HG03342 (cell line): ENCODE measurements around the gene PCSK7.

Source experiments
- ATAC-seq: cut with Tn5 transposase; IDR thresholded peaks from one replicate; pipeline ENCODE4 v1.9.1; 2021; ENCODE audit warnings: mild to moderate bottlenecking, moderate library complexity; ENCODE audit not compliant: unreplicated experiment

Gene PCSK7

GRCh38 chr11:117199053-117199915 lies 32.6 kb downstream of the PCSK7 start, which contains the start of gene TAGLN:
Gene TAGLN, plus strand, starts transcription at chr11:117199370. Its CDS starts 3,644 bp downstream, at chr11:117203014.
- ATAC-seq, result no peak

- no peak for ATAC-seq
Measured at GRCh38 chr11:117198613-117199012, 33.3 kb downstream of the PCSK7 start.

GRCh38 chr11:117197516-117198456 lies 34.1 kb downstream of the PCSK7 start:
- ATAC-seq, result no peak

- ATAC-seq, result no peak
Measured at GRCh38 chr11:117197006-117197405, 34.9 kb downstream of the PCSK7 start.

- no peak for ATAC-seq
Measured at GRCh38 chr11:117195761-117196160, 36.1 kb downstream of the PCSK7 start.

GRCh38 chr11:117195258-117195657 lies 36.6 kb downstream of the PCSK7 start:
- no peak for ATAC-seq

GRCh38 chr11:117194267-117194666 lies 37.6 kb downstream of the PCSK7 start:
- no peak for ATAC-seq

GRCh38 chr11:117193130-117194020 lies 38.5 kb downstream of the PCSK7 start:
- no peak for ATAC-seq

- ATAC-seq, result no peak
Measured at GRCh38 chr11:117192401-117192875, 39.4 kb downstream of the PCSK7 start.

- no peak for ATAC-seq
Measured at GRCh38 chr11:117191680-117192400, 40.0 kb downstream of the PCSK7 start.

- ATAC-seq, result no peak
Measured at GRCh38 chr11:117189941-117190544, 41.8 kb downstream of the PCSK7 start.

GRCh38 chr11:117189191-117189940 lies 42.5 kb downstream of the PCSK7 start:
- ATAC-seq, result peak; percentile 75

GRCh38 chr11:117188620-117189081 lies 43.2 kb downstream of the PCSK7 start:
- no peak for ATAC-seq

GRCh38 chr11:117187799-117188481 lies 43.9 kb downstream of the PCSK7 start:
- ATAC-seq, result no peak

- ATAC-seq, result no peak
Measured at GRCh38 chr11:117187428-117187798, 44.5 kb downstream of the PCSK7 start.

- no peak for ATAC-seq
Measured at GRCh38 chr11:117187007-117187406, 44.9 kb downstream of the PCSK7 start.

- no peak for ATAC-seq
Measured at GRCh38 chr11:117186431-117186761, 45.5 kb downstream of the PCSK7 start.
